ENCODE measurements around the gene COQ8A.

DNA sequence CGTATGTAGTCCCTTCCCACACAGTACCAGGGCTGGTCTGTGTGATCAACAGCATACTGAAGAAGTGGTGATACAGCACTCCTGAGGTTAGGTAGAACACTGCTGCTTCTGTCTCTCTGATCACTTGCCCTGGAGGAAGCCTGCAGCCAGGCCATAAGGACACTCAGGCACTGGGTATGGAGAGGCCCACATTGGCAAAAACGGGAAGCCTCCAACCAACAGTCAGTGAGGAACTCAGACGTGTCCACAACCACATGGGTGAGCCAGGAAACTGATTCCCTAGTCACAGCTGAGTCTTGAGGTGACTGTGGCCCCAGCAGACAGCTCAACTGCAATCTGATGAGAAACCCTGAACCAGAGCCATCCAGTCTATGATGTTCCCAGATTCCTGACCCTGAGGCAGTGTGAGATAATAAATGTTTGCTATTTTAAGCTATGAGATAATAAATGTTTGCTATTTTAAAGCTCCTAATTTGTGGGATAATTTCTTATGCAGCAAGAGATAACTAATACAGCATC is 62.5 kb downstream of the COQ8A start:
- TF ChIP-seq, protein P1, sequence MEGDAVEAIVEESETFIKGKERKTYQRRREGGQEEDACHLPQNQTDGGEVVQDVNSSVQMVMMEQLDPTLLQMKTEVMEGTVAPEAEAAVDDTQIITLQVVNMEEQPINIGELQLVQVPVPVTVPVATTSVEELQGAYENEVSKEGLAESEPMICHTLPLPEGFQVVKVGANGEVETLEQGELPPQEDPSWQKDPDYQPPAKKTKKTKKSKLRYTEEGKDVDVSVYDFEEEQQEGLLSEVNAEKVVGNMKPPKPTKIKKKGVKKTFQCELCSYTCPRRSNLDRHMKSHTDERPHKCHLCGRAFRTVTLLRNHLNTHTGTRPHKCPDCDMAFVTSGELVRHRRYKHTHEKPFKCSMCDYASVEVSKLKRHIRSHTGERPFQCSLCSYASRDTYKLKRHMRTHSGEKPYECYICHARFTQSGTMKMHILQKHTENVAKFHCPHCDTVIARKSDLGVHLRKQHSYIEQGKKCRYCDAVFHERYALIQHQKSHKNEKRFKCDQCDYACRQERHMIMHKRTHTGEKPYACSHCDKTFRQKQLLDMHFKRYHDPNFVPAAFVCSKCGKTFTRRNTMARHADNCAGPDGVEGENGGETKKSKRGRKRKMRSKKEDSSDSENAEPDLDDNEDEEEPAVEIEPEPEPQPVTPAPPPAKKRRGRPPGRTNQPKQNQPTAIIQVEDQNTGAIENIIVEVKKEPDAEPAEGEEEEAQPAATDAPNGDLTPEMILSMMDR (IDR thresholded peaks at IDR 0.05) = no peak
- TF ChIP-seq POLR2A (IDR thresholded peaks at IDR 0.05; ENCODE audit: low read depth) = no peak

All from esophagus muscularis mucosa (tissue), 3 donors.